CD4-positive, alpha-beta T cell treated with Interleukin-6 for 4 hours (primary cell): ENCODE measurements around the gene PROX1.

Source experiments
- DNase-seq: peaks from one replicate; pipeline ENCODE4 v3.0.0-alpha.2; 2020; ENCODE audit warnings: mixed read lengths

The PROX1 gene, protein sequence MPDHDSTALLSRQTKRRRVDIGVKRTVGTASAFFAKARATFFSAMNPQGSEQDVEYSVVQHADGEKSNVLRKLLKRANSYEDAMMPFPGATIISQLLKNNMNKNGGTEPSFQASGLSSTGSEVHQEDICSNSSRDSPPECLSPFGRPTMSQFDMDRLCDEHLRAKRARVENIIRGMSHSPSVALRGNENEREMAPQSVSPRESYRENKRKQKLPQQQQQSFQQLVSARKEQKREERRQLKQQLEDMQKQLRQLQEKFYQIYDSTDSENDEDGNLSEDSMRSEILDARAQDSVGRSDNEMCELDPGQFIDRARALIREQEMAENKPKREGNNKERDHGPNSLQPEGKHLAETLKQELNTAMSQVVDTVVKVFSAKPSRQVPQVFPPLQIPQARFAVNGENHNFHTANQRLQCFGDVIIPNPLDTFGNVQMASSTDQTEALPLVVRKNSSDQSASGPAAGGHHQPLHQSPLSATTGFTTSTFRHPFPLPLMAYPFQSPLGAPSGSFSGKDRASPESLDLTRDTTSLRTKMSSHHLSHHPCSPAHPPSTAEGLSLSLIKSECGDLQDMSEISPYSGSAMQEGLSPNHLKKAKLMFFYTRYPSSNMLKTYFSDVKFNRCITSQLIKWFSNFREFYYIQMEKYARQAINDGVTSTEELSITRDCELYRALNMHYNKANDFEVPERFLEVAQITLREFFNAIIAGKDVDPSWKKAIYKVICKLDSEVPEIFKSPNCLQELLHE

GRCh38 chr1:213987927-213988506 lies at the start of gene PROX1:
Gene PROX1 (plus strand): TSS chr1:213987973. CDS start chr1:213996536, 8,563 bp downstream.
- peak; percentile 47 for DNase-seq

DNA sequence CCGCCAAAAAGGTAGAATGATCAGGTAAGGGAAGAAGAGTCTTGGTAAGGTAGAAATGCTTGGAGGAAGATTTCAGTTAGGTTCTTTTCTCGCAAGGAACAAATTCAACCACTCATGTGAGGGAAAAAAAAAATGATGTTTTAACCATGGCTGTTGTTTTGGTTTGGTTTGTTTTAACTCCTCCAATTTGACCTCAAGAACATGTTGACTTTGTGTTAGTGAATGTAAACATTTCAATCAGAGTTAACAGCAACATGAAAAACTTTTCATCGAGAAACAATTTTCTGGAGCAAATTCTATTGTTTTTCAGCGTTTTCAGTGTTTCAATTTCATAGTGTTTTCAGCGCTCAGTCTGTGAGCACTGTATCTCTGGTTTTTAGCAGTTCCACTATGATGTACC lies 49.0 kb upstream of the PROX1 start:
- DNase-seq, result no peak

DNA sequence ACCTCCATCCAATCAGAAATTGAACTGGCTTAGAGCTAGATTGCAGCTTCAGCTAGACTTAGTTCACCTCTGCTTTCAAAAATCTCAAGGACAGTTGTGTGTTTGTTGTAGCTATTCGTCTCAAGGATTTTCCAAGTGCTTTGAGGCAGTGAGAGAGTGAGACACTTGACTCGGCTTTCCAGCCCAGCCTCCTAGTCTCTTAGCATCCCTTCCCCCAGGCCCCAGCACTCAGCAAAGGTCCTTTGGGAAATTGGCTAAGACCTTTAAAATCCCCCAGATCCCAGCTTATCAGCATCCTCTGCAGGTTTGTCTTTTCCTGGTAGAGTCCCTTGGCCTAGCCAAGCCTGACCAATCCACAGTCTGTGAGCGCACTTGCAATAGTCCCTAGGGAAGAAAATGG lies 47.9 kb upstream of the PROX1 start:
- DNase-seq, result no peak

DNA sequence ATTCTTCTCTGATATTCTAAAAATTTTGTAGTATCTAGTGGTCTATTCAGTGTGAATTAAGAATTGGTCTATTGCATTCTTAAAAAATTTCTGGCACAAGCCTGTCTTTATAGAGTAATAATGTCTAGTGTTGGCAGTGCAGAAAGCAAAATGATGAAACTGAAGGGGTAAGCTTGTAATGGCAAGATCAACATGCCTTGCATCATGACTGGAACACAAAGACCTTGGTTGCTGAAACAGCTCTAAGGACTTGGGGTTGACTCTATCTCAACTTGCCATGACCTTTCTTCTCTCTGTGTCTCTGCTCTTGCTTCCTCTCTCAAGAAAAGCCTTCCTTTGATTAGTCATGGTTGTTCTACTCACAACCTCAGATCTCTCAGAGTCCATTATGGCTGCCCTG lies 46.8 kb upstream of the PROX1 start:
- no peak for DNase-seq

- no peak for DNase-seq
These were observed 45.7 kb upstream of the PROX1 start for GRCh38 chr1:213942061-213942460.

- DNase-seq, result no peak
These were observed 40.5 kb upstream of the PROX1 start for GRCh38 chr1:213947200-213947801.

DNA sequence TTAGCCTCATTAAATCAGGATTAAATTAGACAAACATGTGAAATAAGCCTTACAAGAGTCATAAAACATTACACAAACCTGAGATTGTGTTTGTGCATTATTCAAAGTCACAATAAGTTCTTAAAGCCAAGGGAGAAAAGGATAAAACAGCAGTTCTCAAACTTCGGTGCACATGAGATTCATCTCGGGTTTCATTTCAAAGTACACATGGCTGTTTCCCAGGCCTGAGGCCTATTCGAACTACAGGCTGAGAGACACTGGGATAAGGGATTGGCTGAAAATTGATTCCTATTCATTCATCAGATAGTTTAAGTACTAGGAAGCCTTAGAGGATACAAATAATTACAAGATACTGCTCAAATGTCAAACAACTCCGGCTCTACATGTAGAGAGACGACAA lies 35.9 kb upstream of the PROX1 start:
- no peak for DNase-seq

DNA sequence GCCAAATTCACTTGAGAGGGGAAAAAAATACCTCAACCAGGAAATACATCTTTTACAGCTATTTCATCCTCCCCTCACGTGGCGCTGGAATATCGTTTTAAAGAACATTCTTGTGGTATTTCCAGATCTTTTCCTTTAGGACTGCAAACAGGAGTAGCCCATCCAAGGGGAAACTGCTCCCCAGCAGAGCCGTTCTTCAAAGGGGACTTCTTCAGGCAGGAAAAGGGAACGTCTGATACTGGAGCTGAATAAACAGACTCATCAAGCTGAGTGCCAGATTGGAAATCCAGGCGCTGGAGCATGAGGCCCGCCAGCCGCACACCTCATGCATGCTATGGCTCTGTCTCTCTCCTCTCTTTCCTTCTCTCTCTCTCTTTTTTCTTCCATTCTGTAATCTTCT lies 34.0 kb upstream of the PROX1 start:
- DNase-seq, result no peak

GRCh38 chr1:213956295-213956770 lies 31.4 kb upstream of the PROX1 start:
- DNase-seq, result no peak

DNA sequence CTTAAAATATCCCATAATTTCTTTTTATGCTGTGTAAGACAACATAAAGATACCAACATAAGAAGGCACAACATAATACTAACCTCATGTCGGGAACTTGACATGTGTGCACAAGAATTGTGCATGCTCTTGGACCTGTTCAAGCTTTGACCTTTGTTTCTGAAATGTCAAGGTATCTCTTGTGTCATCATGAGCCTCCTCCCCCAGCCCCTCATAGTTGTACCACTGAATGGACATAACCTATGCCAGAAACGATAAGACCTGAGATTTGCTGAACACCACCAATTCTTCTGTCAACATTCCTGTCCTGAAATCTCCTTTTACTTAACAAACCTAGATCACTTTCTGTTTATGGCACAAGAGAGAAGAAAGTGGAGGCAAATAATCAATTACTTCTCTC lies 29.4 kb upstream of the PROX1 start:
- DNase-seq, result no peak

GRCh38 chr1:213960963-213961362 lies 26.8 kb upstream of the PROX1 start:
- DNase-seq, result no peak

GRCh38 chr1:213962508-213962907 lies 25.3 kb upstream of the PROX1 start:
- no peak for DNase-seq

GRCh38 chr1:213966122-213966521 lies 21.7 kb upstream of the PROX1 start:
- no peak for DNase-seq

GRCh38 chr1:213968146-213968825 lies 19.5 kb upstream of the PROX1 start:
- DNase-seq, result no peak

- DNase-seq, result no peak
These were observed 17.7 kb upstream of the PROX1 start for GRCh38 chr1:213969958-213970555.

- no peak for DNase-seq
These were observed 15.6 kb upstream of the PROX1 start for GRCh38 chr1:213972141-213972540.

DNA sequence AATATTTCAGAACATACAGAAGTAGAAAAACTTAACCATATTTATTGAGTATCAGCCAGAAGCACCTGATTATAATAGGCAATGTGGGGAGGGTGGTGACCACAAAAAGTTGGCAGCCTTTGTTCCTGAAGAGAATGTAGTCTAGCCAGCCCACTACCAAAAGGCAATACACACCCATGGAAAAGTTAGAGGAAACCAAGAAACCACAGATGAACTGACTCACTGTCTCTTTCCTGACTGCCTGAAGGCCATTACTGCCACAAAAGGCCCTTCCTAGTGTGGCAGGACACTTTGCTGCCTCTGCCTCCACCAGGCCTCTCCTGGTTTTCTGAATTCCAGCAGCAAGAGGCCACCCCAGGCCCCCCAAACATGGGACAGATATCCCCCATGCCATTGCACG lies 14.6 kb upstream of the PROX1 start:
- no peak for DNase-seq

DNA sequence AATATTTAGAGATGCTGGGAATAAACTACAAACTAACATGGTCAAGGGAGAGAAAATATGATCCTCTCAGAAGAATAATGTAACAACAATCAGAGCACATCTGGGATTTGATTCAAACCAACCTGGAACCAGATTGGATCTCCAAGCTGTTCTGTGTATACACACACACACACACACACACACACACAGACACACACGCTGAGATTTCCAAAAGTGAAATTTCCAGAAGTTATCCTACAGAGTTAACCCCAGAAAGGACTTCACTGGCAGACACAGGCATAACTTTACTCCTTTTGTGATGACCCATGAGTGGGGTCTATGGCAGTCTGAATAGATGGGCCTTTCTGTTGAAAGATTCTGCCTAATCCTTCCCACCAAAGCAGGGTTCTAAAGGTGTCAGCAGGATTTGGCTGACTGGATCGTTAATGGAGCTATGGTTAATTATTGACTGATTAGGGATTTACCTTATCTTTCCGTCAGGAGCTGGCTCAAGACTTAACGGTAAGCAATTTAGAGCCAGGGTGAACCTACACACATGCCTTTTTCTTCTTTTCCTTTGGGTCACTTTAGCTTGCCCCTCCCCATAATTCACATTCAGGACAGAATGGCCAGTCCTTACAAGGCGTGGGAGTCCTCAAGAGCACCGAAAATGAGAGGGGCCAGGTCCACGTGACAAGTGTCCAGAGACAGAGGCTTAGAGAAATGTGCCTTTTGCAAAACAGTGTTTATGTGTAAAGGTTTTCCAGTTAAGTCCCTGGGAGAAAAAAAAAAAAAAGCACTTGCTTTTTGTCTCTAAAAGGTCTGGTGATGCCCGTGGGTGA lies 10.9 kb upstream of the PROX1 start:
- DNase-seq, result no peak

GRCh38 chr1:213977486-213977842 lies 10.3 kb upstream of the PROX1 start:
- DNase-seq, result no peak

DNA sequence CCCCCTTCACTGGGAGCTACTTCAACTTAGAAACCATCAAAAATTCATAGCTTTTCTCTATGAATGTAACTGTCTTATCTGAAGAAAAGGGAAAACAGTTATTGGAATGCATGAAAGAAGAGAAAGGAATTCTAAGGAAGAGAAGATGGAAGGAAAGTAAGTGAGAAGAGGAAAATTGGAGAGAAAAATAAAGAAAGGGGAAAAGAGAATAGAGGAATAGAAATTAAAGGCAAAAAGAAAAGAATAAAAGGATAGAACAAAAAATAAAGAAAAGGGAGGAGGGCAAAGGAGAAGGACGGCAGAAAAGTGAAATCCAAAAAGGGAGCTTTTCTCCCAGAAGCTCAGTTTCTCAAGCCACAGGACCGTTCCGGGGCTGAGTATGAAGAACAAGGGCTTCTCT lies 9.9 kb upstream of the PROX1 start:
- no peak for DNase-seq

GRCh38 chr1:213979751-213980586 lies 7.8 kb upstream of the PROX1 start:
- no peak for DNase-seq
